Trophoblast cell (in vitro differentiated cells and primary cell): Measurements from ENCODE around the gene CHRM1.
A peak's percentile ranks its signal among the peaks of the same experiment; 100 is the strongest.

Experiments
- DNase-seq, 2 donors: peaks; one replicate each; pipeline ENCODE4 v3.0.0-alpha.2; 2016
- H2AFZ ChIP-seq: 2 replicates; pipeline ENCODE4 v1.6.1; 2013; ENCODE audit warnings: low read length, moderate library complexity, mild to moderate bottlenecking; ENCODE audit not compliant: insufficient read depth, poor library complexity
- H2AK5ac ChIP-seq: 2 replicates; pipeline ENCODE4 v1.6.1; 2013; ENCODE audit warnings: mild to moderate bottlenecking, low read length
- H2BK120ac ChIP-seq: 2 replicates; pipeline ENCODE4 v1.6.1; 2013; ENCODE audit warnings: low read length, mild to moderate bottlenecking, moderate library complexity; ENCODE audit not compliant: insufficient read depth, poor library complexity
- H2BK12ac ChIP-seq: 2 replicates; pipeline ENCODE4 v1.6.1; 2013; ENCODE audit warnings: mild to moderate bottlenecking, low read length, moderate library complexity
- H2BK5ac ChIP-seq: 2 replicates; pipeline ENCODE4 v1.6.1; 2013; ENCODE audit warnings: low read length, low read depth, moderate library complexity, mild to moderate bottlenecking; ENCODE audit not compliant: poor library complexity
- H3K14ac ChIP-seq: 2 replicates; pipeline ENCODE4 v1.6.1; 2013; ENCODE audit warnings: mild to moderate bottlenecking, low read length
- H3K18ac ChIP-seq: 2 replicates; pipeline ENCODE4 v1.6.1; 2013; ENCODE audit warnings: mild to moderate bottlenecking, low read length
- H3K23ac ChIP-seq: 2 replicates; pipeline ENCODE4 v1.6.1; 2013; ENCODE audit warnings: low read length
- H3K27ac ChIP-seq: 2 replicates; pipeline ENCODE4 v1.5.1; 2013; ENCODE audit warnings: low read depth, mild to moderate bottlenecking, inconsistent platforms, low read length, moderate library complexity
- H3K27me3 ChIP-seq: 2 replicates; pipeline ENCODE4 v1.6.1; 2013; ENCODE audit warnings: inconsistent platforms, mild to moderate bottlenecking, low read length, moderate library complexity; ENCODE audit not compliant: insufficient read depth
- H3K36me3 ChIP-seq, 2 experiments: 1 replicate in 1 of 2; 2 replicates in 1 of 2; pipeline ENCODE4 v1.6.1; 2013; ENCODE audit warnings: low read length in 2 of 2, mild to moderate bottlenecking in 2 of 2, moderate library complexity in 1 of 2; ENCODE audit not compliant: insufficient read depth in 2 of 2, control insufficient read depth in 1 of 2
- H3K4ac ChIP-seq: 2 replicates; pipeline ENCODE4 v1.6.1; 2013; ENCODE audit warnings: low read depth, mild to moderate bottlenecking, low read length, moderate library complexity
- H3K4me1 ChIP-seq, 2 experiments: 1 replicate in 1 of 2; 2 replicates in 1 of 2; pipeline ENCODE4 v1.6.1; 2013; ENCODE audit warnings: low read length in 2 of 2, mild to moderate bottlenecking in 2 of 2, moderate library complexity in 1 of 2; ENCODE audit not compliant: insufficient read depth in 2 of 2, control insufficient read depth in 1 of 2
- H3K4me2 ChIP-seq: 2 replicates; pipeline ENCODE4 v1.6.1; 2013; ENCODE audit warnings: inconsistent platforms, mild to moderate bottlenecking, low read length, moderate library complexity
- H3K4me3 ChIP-seq: 2 replicates; pipeline ENCODE4 v1.5.1; 2013; ENCODE audit warnings: mild to moderate bottlenecking, low read depth, low read length, inconsistent platforms
- H3K79me1 ChIP-seq: one replicate; pipeline ENCODE4 v1.6.1; 2013; ENCODE audit warnings: low read length
- H3K79me2 ChIP-seq: 2 replicates; pipeline ENCODE4 v1.6.1; 2013; ENCODE audit warnings: low read length, mild to moderate bottlenecking; ENCODE audit not compliant: control insufficient read depth, insufficient read depth, poor library complexity
- H3K9ac ChIP-seq: 2 replicates; pipeline ENCODE4 v1.6.1; 2013; ENCODE audit warnings: mild to moderate bottlenecking, low read length
- H3K9me3 ChIP-seq: 2 replicates; pipeline ENCODE4 v1.6.1; 2013; ENCODE audit warnings: low read depth, mild to moderate bottlenecking, control low read depth, inconsistent platforms, low read length; ENCODE audit not compliant: insufficient read depth
- H4K12ac ChIP-seq: 2 replicates; pipeline ENCODE4 v1.6.1; 2013; ENCODE audit warnings: low read depth, mild to moderate bottlenecking, low read length, moderate library complexity
- H4K8ac ChIP-seq: 2 replicates; pipeline ENCODE4 v1.6.1; 2013; ENCODE audit warnings: low read depth, mild to moderate bottlenecking, low read length, moderate library complexity
- H4K91ac ChIP-seq: one replicate; pipeline ENCODE4 v1.6.1; 2013; ENCODE audit warnings: low read depth, mild to moderate bottlenecking, low read length, moderate library complexity
- WGBS: extraction: QIAGEN DNeasy Blood & Tissue Kit; methylation state at CpG from one replicate; pipeline ENCODE4 v1.1.7; 2013; ENCODE audit warnings: missing lambda C conversion rate; ENCODE audit not compliant: insufficient read length, insufficient coverage; ENCODE audit errors: extremely low coverage; 5-methylcytosine and 5-hydroxymethylcytosine counted together

Gene CHRM1

DNA sequence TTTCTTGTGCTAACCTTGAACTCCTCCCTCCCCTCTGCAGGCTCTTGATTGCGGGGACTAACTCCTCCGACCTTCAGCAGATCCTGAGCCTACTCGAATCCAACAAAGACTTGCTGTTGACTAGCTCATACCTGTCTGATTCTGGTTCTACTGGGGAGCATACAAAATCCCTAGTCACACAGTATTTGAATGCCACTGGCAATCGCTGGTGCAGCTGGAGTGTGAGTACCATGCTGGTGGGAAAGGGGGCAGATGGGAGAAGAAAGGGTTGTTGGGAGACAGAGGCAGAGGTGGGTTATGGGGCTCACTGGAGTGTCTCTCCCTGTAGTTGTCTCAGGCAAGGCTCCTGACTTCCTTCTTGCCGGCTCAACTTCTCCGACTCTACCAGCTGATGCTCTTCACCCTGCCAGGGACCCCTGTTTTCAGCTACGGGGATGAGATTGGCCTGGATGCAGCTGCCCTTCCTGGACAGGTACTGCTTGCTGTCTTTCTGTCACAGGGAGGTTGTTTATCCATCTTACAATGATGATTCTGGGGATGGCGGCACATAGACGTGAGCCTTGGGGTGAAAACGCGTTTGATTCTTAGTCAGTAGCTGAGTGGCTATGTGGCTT, 35.9 kb downstream of the CHRM1 start:
- Histone ChIP-seq H4K8ac (no peak overlapping the region), H3K79me1 (peaks cover 26% of the 10 kb centered on the region), H3K4me1 (peaks cover 31 to 42% of the 10 kb centered on the region in 2 experiments), H3K9ac (no peak overlapping the region), H2AFZ (no peak overlapping the region), H3K27ac (no peak overlapping the region), H2BK12ac (no peak overlapping the region), H3K79me2 (peaks cover 21% of the 10 kb centered on the region), H3K36me3 (peaks cover 56 to 71% of the 10 kb centered on the region in 2 experiments), H3K4ac (peak overlapping the region; percentile 0), H2BK120ac (no peak overlapping the region), H2BK5ac (no peak overlapping the region), H3K27me3 (no peaks in the 10 kb centered on the region), H3K23ac (no peak overlapping the region), H3K4me2 (peak overlapping the region; percentile 4), H3K9me3 (peaks cover 3% of the 10 kb centered on the region), H3K14ac (no peak overlapping the region), H3K18ac (no peak overlapping the region), H3K4me3 (no peak overlapping the region), H4K12ac (no peak overlapping the region), H4K91ac (no peak overlapping the region), H2AK5ac (no peak overlapping the region)
- WGBS, result no CpG with 5 or more reads among the region's 11 CpGs
- no peak for DNase-seq

DNA sequence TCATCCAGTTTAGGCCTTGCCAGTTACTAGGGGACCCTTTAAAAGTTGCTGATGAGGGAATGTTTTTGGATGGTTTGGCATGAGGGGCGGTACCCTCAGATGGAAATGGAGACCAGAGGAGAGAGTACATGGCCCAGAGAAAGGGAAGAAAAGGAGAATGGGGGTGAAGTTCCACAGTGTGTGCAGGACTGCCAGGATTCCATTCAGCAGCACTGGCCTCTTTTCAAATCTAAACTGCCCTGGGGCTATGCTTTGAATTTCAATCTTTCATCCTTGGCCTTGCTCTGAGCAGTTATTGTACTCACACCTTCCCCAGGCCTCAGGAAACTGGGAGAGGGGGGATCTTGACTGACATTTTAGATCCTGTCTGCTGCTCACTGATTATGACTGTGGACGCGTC, 37.5 kb downstream of the CHRM1 start:
- H3K4ac ChIP-seq, result peak overlapping the region; percentile 10
- WGBS, result no CpG with 5 or more reads among the region's 3 CpGs
- no peak overlapping the region for H3K18ac ChIP-seq

DNA sequence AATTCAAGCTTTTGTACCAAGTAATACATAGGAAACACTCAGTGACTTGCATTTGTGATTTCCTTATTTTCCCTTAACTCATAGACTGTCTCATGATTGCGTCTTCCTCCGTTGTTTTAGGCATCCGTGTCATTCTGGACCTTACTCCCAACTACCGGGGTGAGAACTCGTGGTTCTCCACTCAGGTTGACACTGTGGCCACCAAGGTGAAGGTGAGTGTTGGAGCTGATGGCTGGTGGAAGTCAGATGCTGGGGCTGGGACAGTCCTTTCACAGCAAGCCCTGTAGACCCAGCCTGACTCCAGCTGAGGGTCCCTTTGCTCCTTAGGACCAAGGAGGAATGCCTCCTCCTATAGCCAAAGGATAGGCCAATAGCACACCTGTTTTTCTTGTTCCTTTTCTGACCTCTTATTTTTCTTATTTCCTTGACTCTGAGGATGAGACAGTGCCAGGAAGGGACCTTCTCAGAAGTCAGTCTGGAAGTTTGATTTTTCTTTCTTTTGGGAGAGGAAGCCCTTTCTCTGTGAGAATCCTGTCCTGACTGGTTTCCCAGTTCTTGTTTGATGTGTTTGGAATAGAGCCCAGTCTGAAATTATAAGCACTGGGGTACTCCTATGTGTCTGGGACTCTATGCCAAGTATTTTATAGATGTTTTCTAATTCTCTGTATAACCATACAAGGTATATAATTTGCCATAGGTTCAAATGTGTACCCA, 38.2 kb downstream of the CHRM1 start:
- H3K4me2 ChIP-seq, result peak overlapping the region; percentile 69
- H2BK12ac ChIP-seq, result peak overlapping the region; percentile 1
- H3K4me1 ChIP-seq, result peaks cover 21 to 26% of the 10 kb centered on the region in 2 experiments
- H3K27me3 ChIP-seq, result no peaks in the 10 kb centered on the region
- H3K9me3 ChIP-seq, result peaks cover 3% of the 10 kb centered on the region
- H2BK120ac ChIP-seq, result no peak overlapping the region
- DNase-seq, result no peak
- H2BK5ac ChIP-seq, result peak overlapping the region; percentile 54
- peaks cover 51 to 54% of the 10 kb centered on the region in 2 experiments for H3K36me3 ChIP-seq
- H3K14ac ChIP-seq, result peak overlapping the region; percentile 10
- peak overlapping the region; percentile 51 for H3K9ac ChIP-seq
- H2AFZ ChIP-seq, result no peak overlapping the region
- peaks cover 21% of the 10 kb centered on the region for H3K79me2 ChIP-seq
- peak overlapping the region; percentile 6 for H4K91ac ChIP-seq
- no CpG with 5 or more reads among the region's 5 CpGs for WGBS
- peak overlapping the region; percentile 94 for H3K27ac ChIP-seq
- H3K4me3 ChIP-seq, result peak overlapping the region; percentile 63
- H3K23ac ChIP-seq, result no peak overlapping the region
- H3K79me1 ChIP-seq, result peaks cover 21% of the 10 kb centered on the region
- no peak overlapping the region for H2AK5ac ChIP-seq
- peak overlapping the region; percentile 80 for H3K4ac ChIP-seq
- no peak overlapping the region for H3K18ac ChIP-seq
- no peak overlapping the region for H4K12ac ChIP-seq
- no peak overlapping the region for H4K8ac ChIP-seq

More for the DNA sequence above, 37.5 kb downstream of the CHRM1 start:
- H3K79me2 ChIP-seq, result peaks cover 21% of the 10 kb centered on the region
- peak overlapping the region; percentile 54 for H2BK5ac ChIP-seq
- peak overlapping the region; percentile 94 for H3K27ac ChIP-seq
- H2BK120ac ChIP-seq, result no peak overlapping the region
- H3K14ac ChIP-seq, result no peak overlapping the region
- H3K9ac ChIP-seq, result peak overlapping the region; percentile 57
- peak overlapping the region; percentile 50 for H4K8ac ChIP-seq
- H2BK12ac ChIP-seq, result no peak overlapping the region
- no peak overlapping the region for H4K12ac ChIP-seq
- H2AFZ ChIP-seq, result no peak overlapping the region
- H3K27me3 ChIP-seq, result no peaks in the 10 kb centered on the region
- no peak overlapping the region for H4K91ac ChIP-seq
- H3K23ac ChIP-seq, result no peak overlapping the region
- peak in 1 of 2 donors; percentile 20 for DNase-seq
- H2AK5ac ChIP-seq, result no peak overlapping the region
- peaks cover 21% of the 10 kb centered on the region for H3K79me1 ChIP-seq
- peaks cover 3% of the 10 kb centered on the region for H3K9me3 ChIP-seq
- peak overlapping the region; percentile 69 for H3K4me2 ChIP-seq
- H3K4me1 ChIP-seq, result peaks cover 27 to 34% of the 10 kb centered on the region in 2 experiments
- peaks cover 55 to 62% of the 10 kb centered on the region in 2 experiments for H3K36me3 ChIP-seq
- no peak overlapping the region for H3K4me3 ChIP-seq

DNA sequence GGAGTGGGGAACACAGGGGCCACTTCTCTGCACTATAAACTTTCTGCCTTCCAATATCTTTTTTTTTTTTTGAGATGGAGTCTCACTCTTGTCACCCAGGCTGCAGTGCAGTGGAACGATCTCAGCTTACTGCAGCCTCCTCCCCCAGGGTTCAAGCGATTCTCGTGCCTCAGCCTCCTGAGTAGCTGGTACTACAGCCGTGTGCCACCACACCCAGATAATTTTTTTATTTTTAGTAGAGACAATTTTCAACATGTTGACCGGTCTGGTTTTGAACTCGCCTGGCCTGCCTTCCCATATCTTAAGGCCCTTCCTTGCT, 38.8 kb downstream of the CHRM1 start:
- Histone ChIP-seq H3K23ac (no peak overlapping the region), H4K8ac (no peak overlapping the region), H3K79me1 (peaks cover 21% of the 10 kb centered on the region), H3K4me3 (no peak overlapping the region), H3K4me2 (peak overlapping the region; percentile 69), H4K91ac (no peak overlapping the region), H3K27ac (peak overlapping the region; percentile 94), H3K4me1 (peaks cover 17 to 25% of the 10 kb centered on the region in 2 experiments), H2AK5ac (no peak overlapping the region), H3K36me3 (peaks cover 46 to 49% of the 10 kb centered on the region in 2 experiments), H2AFZ (no peak overlapping the region), H2BK120ac (no peak overlapping the region), H3K9ac (no peak overlapping the region), H3K14ac (no peak overlapping the region), H3K18ac (no peak overlapping the region), H3K27me3 (no peaks in the 10 kb centered on the region), H2BK5ac (no peak overlapping the region), H4K12ac (no peak overlapping the region), H3K9me3 (peaks cover 3% of the 10 kb centered on the region), H2BK12ac (no peak overlapping the region), H3K4ac (peak overlapping the region; percentile 80), H3K79me2 (peaks cover 21% of the 10 kb centered on the region)
- DNase-seq, result no peak
- no CpG with 5 or more reads among the region's 6 CpGs for WGBS
